Right lobe of liver (tissue), 6 donors: ENCODE results near the gene TEDC1. TPM values are rescaled to one million over a fixed set of nuclear protein-coding genes. Genes with fewer than 3 reads are reported as not detected.
A peak's percentile ranks its signal among the peaks of the same experiment; 100 is the strongest.

Experiments
- ATAC-seq, 4 donors: fragments of 200-7000 bp; cut with Tn5 transposase; one replicate each; pipeline ENCODE4 v1.9.1; 2020; ENCODE audit warnings: mild to moderate bottlenecking in 4 of 4, moderate library complexity in 4 of 4
- DNase-seq, 3 donors: peaks; one replicate each; pipeline ENCODE4 v3.0.0-alpha.2; 2020
- H3K27ac ChIP-seq, 3 donors: fragments of 200-600 bp; one replicate each; pipeline ENCODE4 v1.8.0; 2022
- H3K27me3 ChIP-seq, 2 donors: fragments of 200-600 bp; one replicate each; pipeline ENCODE4 v1.8.0; 2022
- H3K36me3 ChIP-seq, 4 donors: fragments of 200-600 bp; sonication (generic) in 1 of 4; one replicate each; pipeline versions ENCODE4 v1.5.1 to v1.8.0; 2017 to 2022; ENCODE audit warnings: control low read depth in 1 of 4
- H3K4me1 ChIP-seq, 4 donors: fragments of 200-600 bp; sonication (generic) in 1 of 4; one replicate each; pipeline versions ENCODE4 v1.5.1 to v1.8.0; 2017 to 2022; ENCODE audit warnings: control low read depth in 1 of 4
- H3K4me3 ChIP-seq, 3 donors: fragments of 200-600 bp; one replicate each; pipeline ENCODE4 v1.8.0; 2022
- H3K9me3 ChIP-seq, 4 donors: fragments of 200-600 bp; sonication (generic) in 1 of 4; one replicate each; pipeline versions ENCODE4 v1.5.1 to v1.8.0; 2017 to 2022; ENCODE audit warnings: control low read depth in 1 of 4
- CTCF ChIP-seq, 4 donors: fragments of 200-600 bp in 3 of 4; fragments of 450-650 bp in 1 of 4; IDR thresholded peaks; one replicate each; pipeline versions ENCODE4 v1.5.1 to v1.8.0; 2016 to 2022; ENCODE audit warnings: antibody characterized with exemption in 4 of 4, mild to moderate bottlenecking in 2 of 4
- POLR2A ChIP-seq: fragments of 450-650 bp; IDR thresholded peaks from one replicate; pipeline ENCODE4 v1.6.1; 2017; ENCODE audit warnings: antibody characterized with exemption, mild to moderate bottlenecking
- WGBS: methylation state at CpG from one replicate; pipeline ENCODE4 v1.1.6; 2018; ENCODE audit warnings: low coverage, low lambda C conversion rate; ENCODE audit not compliant: insufficient coverage; ENCODE audit errors: missing lambda C conversion rate; 5-methylcytosine and 5-hydroxymethylcytosine counted together
- intact Hi-C, 2 donors: fragments of 100-400 bp; cut with DNase I; formaldehyde crosslinking; loops; one replicate each; pipeline versions ENCODE4 v1.11.2 to v1.14.1; 2022
- total RNA-seq, 6 experiments: library from RNA; depleted of rRNA in 2 of 6; stranded (reverse); fragments of >200 nt in 2 of 6; fragmentation: NEBNext Ultra II Directional in 3 of 6; extraction: Animal tissue kit (Norgen Biotek cat#: 25700) in 3 of 6; gene quantifications; one replicate each; pipeline versions ENCODE4 v1.1.0 to v1.2.4, GENCODE V29; 2016 to 2023
- donor health status: DM: no; HTN: yes; CAD: no.
- donor health status: DM: no; HTN: no; CAD: no.
- donor health status: DM: no; HTN: no; CAD: no.
- donor health status: DM: no; HTN: yes; CAD: no.
- donor health status: DM: no; HTN: yes; CAD: no.

TEDC1 gene
- total RNA-seq, 6 experiments from 2014 or later = 2.2 to 8.1 (median 3.9) TPM

- TF ChIP-seq POLR2A (no peak), CTCF (IDR thresholded peaks at IDR 0.05) (no peak)
- H3K9me3 ChIP-seq = no peaks in the 10 kb centered on the region
- H3K27ac ChIP-seq = no peak overlapping the region
- H3K27me3 ChIP-seq = no peaks in the 10 kb centered on the region
- peaks cover 0 to 14% (median 2%) of the 10 kb centered on the region in 4 donors for H3K36me3 ChIP-seq
- intact Hi-C loops = no loop called here
- no peak overlapping the region for H3K4me3 ChIP-seq
- no peaks in the 10 kb centered on the region for H3K4me1 ChIP-seq
- 85% methylated on average over 8 of the region's 14 CpGs for WGBS
- ATAC-seq (no peak), DNase-seq (peak in 1 of 3 donors; percentile 17)
These were observed 38.1 kb upstream of the TEDC1 start for GRCh38 chr14:105452963-105453362.

- H3K36me3 ChIP-seq = peaks cover 0 to 14% (median 2%) of the 10 kb centered on the region in 4 donors
- no peaks in the 10 kb centered on the region for H3K27me3 ChIP-seq
- intact Hi-C loops = no loop called here
- DNase-seq (no peak), ATAC-seq (no peak)
- H3K4me3 ChIP-seq = no peak overlapping the region
- no peaks in the 10 kb centered on the region for H3K4me1 ChIP-seq
- 97% methylated on average over 6 of the region's 14 CpGs for WGBS
- TF ChIP-seq POLR2A = no peak
- H3K27ac ChIP-seq = no peak overlapping the region
- H3K9me3 ChIP-seq = no peaks in the 10 kb centered on the region
These were observed 37.2 kb upstream of the TEDC1 start for GRCh38 chr14:105453847-105454246.

GRCh38 chr14:105455086-105455640 is 35.9 kb upstream of the TEDC1 start:
- Histone ChIP-seq H3K9me3 (no peaks in the 10 kb centered on the region), H3K27ac (no peak overlapping the region), H3K27me3 (no peaks in the 10 kb centered on the region), H3K4me3 (no peak overlapping the region), H3K36me3 (peaks cover 0 to 12% (median 2%) of the 10 kb centered on the region in 4 donors), H3K4me1 (no peaks in the 10 kb centered on the region)
- no peak for TF ChIP-seq CTCF (IDR thresholded peaks at IDR 0.05)
- TF ChIP-seq POLR2A = no peak
- WGBS = 78% methylated on average over 8 of the region's 22 CpGs
- DNase-seq (no peak), ATAC-seq (no peak)
- intact Hi-C loops = no loop called here

GRCh38 chr14:105455766-105456660 is 35.0 kb upstream of the TEDC1 start:
- DNase-seq (no peak), ATAC-seq (peak in 1 of 4 donors; percentile 4)
- TF ChIP-seq POLR2A (no peak), CTCF (IDR thresholded peaks at IDR 0.05) (no peak)
- 0% methylated on average over 1 of the region's 22 CpGs for WGBS
- no peaks in the 10 kb centered on the region for H3K9me3 ChIP-seq
- no peak overlapping the region for H3K27ac ChIP-seq
- no peaks in the 10 kb centered on the region for H3K27me3 ChIP-seq
- no peak overlapping the region for H3K4me3 ChIP-seq
- peaks cover 0 to 11% (median 4%) of the 10 kb centered on the region in 4 donors for H3K36me3 ChIP-seq
- intact Hi-C loops = no loop called here
- H3K4me1 ChIP-seq = no peaks in the 10 kb centered on the region
